ENCODE results near the gene F10. TPM values are rescaled to one million over a fixed set of nuclear protein-coding genes. Genes with fewer than 3 reads are reported as not detected.

The F10 gene
- total and polyA plus RNA-seq, 4 donors, result 85.3 to 199 (median 117) TPM

DNA sequence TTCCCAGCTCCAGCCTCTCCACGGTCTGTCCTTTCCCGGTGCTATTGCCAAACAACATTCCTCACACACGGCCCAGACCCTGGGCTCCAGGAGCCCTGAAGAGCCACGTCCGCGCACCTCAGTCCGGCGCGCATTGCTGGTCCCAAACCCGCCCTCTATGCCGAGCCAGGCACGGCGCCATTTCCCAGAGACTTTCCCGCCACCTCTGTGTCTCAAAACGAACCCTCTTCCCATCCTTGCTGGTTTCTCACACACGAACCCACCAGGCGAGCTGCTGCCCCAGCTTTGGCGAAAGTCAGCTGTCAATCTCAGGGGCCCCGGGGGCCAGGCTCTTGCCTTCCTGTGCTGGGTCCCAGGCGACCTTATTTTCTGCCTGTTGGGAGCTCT lies 45.0 kb upstream of the F10 start:
- Histone ChIP-seq H3K4me3 (ENCODE audit: low read depth in 1 of 3, low read length in 3 of 3) (no peak overlapping the region), H3K27ac (ENCODE audit: low read depth in 1 of 2, low read length in 2 of 2) (no peak overlapping the region), H3K9ac (ENCODE audit: low read depth in 1 of 2, low read length in 2 of 2) (no peak overlapping the region), H3K36me3 (ENCODE audit: control insufficient read depth in 4 of 4, insufficient read depth in 3 of 4, low read depth in 1 of 4, low read length in 3 of 4) (peaks cover 0 to 37% (median 7%) of the 10 kb centered on the region in 4 donors), H3K9me3 (ENCODE audit: control insufficient read depth in 4 of 4, low read length in 3 of 4) (no peaks in the 10 kb centered on the region), H3K27me3 (ENCODE audit: control insufficient read depth in 4 of 4, insufficient read depth in 4 of 4, low read length in 3 of 4) (no peaks in the 10 kb centered on the region), H3K4me1 (ENCODE audit: control insufficient read depth in 4 of 4, insufficient read depth in 4 of 4, low read length in 3 of 4) (no peaks in the 10 kb centered on the region)
- no peak for DNase-seq (ENCODE audit: low spot score)
- no peak for TF ChIP-seq TAF1 (conservative IDR thresholded peaks at IDR 0.05)
- TF ChIP-seq, protein P1, sequence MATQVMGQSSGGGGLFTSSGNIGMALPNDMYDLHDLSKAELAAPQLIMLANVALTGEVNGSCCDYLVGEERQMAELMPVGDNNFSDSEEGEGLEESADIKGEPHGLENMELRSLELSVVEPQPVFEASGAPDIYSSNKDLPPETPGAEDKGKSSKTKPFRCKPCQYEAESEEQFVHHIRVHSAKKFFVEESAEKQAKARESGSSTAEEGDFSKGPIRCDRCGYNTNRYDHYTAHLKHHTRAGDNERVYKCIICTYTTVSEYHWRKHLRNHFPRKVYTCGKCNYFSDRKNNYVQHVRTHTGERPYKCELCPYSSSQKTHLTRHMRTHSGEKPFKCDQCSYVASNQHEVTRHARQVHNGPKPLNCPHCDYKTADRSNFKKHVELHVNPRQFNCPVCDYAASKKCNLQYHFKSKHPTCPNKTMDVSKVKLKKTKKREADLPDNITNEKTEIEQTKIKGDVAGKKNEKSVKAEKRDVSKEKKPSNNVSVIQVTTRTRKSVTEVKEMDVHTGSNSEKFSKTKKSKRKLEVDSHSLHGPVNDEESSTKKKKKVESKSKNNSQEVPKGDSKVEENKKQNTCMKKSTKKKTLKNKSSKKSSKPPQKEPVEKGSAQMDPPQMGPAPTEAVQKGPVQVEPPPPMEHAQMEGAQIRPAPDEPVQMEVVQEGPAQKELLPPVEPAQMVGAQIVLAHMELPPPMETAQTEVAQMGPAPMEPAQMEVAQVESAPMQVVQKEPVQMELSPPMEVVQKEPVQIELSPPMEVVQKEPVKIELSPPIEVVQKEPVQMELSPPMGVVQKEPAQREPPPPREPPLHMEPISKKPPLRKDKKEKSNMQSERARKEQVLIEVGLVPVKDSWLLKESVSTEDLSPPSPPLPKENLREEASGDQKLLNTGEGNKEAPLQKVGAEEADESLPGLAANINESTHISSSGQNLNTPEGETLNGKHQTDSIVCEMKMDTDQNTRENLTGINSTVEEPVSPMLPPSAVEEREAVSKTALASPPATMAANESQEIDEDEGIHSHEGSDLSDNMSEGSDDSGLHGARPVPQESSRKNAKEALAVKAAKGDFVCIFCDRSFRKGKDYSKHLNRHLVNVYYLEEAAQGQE (IDR thresholded peaks at IDR 0.05), result no peak
- TF ChIP-seq, protein P2, sequence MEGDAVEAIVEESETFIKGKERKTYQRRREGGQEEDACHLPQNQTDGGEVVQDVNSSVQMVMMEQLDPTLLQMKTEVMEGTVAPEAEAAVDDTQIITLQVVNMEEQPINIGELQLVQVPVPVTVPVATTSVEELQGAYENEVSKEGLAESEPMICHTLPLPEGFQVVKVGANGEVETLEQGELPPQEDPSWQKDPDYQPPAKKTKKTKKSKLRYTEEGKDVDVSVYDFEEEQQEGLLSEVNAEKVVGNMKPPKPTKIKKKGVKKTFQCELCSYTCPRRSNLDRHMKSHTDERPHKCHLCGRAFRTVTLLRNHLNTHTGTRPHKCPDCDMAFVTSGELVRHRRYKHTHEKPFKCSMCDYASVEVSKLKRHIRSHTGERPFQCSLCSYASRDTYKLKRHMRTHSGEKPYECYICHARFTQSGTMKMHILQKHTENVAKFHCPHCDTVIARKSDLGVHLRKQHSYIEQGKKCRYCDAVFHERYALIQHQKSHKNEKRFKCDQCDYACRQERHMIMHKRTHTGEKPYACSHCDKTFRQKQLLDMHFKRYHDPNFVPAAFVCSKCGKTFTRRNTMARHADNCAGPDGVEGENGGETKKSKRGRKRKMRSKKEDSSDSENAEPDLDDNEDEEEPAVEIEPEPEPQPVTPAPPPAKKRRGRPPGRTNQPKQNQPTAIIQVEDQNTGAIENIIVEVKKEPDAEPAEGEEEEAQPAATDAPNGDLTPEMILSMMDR (IDR thresholded peaks at IDR 0.05; ENCODE audit: low read depth, low read length, missing input control), result no peak
- no peak for TF ChIP-seq RAD21 (IDR thresholded peaks at IDR 0.05)
- TF ChIP-seq RXRA (IDR thresholded peaks at IDR 0.05), result no peak
- TF ChIP-seq ATF3 (IDR thresholded peaks at IDR 0.05), result no peak
- WGBS, result 90% methylated on average over 20 of the region's 20 CpGs

DNA sequence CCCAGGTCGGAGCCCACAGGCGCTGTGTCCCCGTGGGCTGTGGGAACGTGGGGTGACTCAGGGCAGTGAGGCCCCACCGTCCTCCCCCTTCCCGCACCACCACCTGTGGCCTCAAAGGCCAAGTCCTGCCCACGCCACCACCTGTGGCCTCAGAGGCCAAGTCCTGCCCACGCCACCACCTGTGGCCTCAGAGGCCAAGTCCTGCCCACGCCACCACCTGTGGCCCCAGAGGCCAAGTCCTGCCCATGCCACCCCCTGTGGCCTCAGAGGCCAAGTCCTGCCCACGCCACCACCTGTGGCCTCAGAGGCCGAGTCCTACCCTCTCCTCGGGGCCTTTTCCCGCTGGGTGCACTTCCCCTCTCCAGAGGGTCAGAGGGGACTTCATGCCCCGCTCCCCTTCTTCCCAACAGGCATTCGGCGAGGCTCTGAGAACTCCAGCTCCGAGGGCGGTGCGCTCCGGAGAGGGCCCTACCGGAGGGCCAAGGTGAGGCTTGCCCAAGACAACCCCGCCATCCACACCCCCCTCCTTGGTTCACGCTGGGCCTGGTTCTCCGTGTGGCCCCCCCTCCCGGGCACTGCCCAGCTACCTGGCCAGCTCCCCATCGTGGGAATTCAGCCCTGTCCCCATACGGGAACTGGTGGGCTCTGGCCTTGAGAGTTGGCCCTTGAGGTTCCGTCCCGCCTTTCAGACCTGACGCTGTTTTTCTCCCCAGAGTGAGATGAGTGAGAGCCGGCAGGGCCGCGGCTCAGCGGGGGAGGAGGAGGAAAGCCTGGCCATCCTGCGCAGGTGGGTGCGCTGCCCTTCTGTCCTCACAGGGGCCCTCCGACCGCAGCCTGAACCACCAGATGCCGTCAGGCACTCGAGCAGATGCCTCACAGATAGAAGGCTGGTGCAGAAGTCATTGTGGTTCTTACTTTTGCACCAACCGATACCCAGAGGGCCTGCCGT lies 44.4 kb upstream of the F10 start:
- H3K9me3 ChIP-seq (ENCODE audit: control insufficient read depth in 4 of 4, low read length in 3 of 4), result no peaks in the 10 kb centered on the region
- peaks cover 0 to 37% (median 7%) of the 10 kb centered on the region in 4 donors for H3K36me3 ChIP-seq (ENCODE audit: control insufficient read depth in 4 of 4, insufficient read depth in 3 of 4, low read depth in 1 of 4, low read length in 3 of 4)
- 97% methylated on average over 42 of the region's 42 CpGs for WGBS
- no peak for DNase-seq (ENCODE audit: low spot score)
- H3K4me1 ChIP-seq (ENCODE audit: control insufficient read depth in 4 of 4, insufficient read depth in 4 of 4, low read length in 3 of 4), result no peaks in the 10 kb centered on the region
- no peak overlapping the region for H3K27ac ChIP-seq (ENCODE audit: low read depth in 1 of 2, low read length in 2 of 2)
- H3K27me3 ChIP-seq (ENCODE audit: control insufficient read depth in 4 of 4, insufficient read depth in 4 of 4, low read length in 3 of 4), result no peaks in the 10 kb centered on the region
- H3K9ac ChIP-seq (ENCODE audit: low read depth in 1 of 2, low read length in 2 of 2), result no peak overlapping the region
- no peak for TF ChIP-seq HNF4A (conservative IDR thresholded peaks at IDR 0.05)
- TF ChIP-seq GABPA (IDR thresholded peaks at IDR 0.05 in 1 of 2, conservative IDR thresholded peaks at IDR 0.05 in 1 of 2), result no peak
- no peak for TF ChIP-seq NR2F2 (IDR thresholded peaks at IDR 0.05)
- TF ChIP-seq YY1 (IDR thresholded peaks at IDR 0.05), result no peak
- TF ChIP-seq JUND (IDR thresholded peaks at IDR 0.05), result no peak
- TF ChIP-seq, protein P2 (IDR thresholded peaks at IDR 0.05; ENCODE audit: low read depth, low read length, missing input control), result no peak
- TF ChIP-seq SP1 (IDR thresholded peaks at IDR 0.05), result no peak
- no peak for TF ChIP-seq MAX (IDR thresholded peaks at IDR 0.05)
- no peak for TF ChIP-seq FOXA2 (IDR thresholded peaks at IDR 0.05)
- no peak for TF ChIP-seq TAF1 (conservative IDR thresholded peaks at IDR 0.05)
- TF ChIP-seq, protein P3, sequence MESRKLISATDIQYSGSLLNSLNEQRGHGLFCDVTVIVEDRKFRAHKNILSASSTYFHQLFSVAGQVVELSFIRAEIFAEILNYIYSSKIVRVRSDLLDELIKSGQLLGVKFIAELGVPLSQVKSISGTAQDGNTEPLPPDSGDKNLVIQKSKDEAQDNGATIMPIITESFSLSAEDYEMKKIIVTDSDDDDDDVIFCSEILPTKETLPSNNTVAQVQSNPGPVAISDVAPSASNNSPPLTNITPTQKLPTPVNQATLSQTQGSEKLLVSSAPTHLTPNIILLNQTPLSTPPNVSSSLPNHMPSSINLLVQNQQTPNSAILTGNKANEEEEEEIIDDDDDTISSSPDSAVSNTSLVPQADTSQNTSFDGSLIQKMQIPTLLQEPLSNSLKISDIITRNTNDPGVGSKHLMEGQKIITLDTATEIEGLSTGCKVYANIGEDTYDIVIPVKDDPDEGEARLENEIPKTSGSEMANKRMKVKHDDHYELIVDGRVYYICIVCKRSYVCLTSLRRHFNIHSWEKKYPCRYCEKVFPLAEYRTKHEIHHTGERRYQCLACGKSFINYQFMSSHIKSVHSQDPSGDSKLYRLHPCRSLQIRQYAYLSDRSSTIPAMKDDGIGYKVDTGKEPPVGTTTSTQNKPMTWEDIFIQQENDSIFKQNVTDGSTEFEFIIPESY (IDR thresholded peaks at IDR 0.05), result no peak
- no peak for TF ChIP-seq EGR1 (IDR thresholded peaks at IDR 0.05; ENCODE audit: low read depth in 2 of 2)
- TF ChIP-seq, protein P1 (IDR thresholded peaks at IDR 0.05), result no peak
- TF ChIP-seq RAD21 (IDR thresholded peaks at IDR 0.05), result no peak
- H3K4me3 ChIP-seq (ENCODE audit: low read depth in 1 of 3, low read length in 3 of 3), result no peak overlapping the region
